ENCODE results near the gene CHST2. TPM values are rescaled to one million over a fixed set of nuclear protein-coding genes. Genes with fewer than 3 reads are reported as not detected.

Gene CHST2
- total RNA-seq, 1 donor from 2014 or later = 1.5 TPM

DNA sequence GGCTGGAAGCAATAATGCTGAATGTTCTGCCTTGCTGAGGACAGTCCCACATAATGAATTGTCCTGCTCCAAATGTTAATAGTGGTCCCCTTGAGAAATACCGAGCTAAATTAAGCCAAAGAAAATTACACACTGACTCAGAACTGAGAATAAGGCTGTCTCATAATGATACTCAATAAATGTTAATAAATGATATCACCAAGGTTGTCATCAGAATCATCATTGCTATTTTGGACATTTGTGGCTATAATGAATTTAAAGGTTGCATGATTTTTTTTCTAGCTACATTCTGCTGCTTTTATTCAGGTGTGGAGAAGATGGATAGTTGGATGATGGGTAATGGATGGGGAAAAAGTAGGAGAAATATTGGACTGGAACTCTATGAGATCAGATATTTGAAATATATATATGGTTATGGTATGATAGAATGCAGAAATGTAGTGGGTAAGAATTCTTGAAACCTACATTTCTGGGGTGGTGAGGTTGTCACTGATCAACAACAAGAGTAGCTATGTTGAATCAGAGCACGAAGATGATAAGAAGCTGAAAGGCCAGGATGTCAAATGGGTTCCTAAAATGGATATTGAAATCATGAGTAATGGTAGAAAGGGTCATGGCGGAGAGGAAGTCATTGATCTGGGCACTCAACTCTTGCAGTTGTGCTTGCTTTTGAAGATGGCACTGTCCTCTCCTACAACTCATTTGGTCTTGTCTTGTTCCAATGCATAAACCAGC, 12.8 kb downstream of the CHST2 start:
- no peak for ATAC-seq

GRCh38 chr3:143134471-143134870, 14.9 kb downstream of the CHST2 start:
- ATAC-seq = no peak

DNA sequence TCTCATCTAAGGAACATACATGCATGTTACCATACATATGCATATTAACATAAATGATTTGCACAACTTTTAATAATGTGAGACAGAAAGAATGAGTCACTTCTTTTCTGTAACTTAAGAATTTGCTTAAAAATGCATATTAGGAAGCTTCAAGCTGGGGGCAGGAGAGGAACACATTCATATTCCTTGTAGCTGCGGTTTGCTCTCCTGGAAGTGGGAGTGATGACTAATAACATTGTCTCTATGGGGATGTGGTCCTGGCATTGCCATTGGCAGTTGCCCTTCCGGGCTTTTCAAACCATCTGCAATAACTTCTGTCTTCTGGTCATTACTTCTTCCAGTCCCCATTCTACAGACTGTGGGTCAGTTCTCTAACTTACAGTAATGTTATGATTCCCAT, 15.6 kb downstream of the CHST2 start:
- ATAC-seq = peak; percentile 47

- no peak for ATAC-seq
These were observed 18.0 kb downstream of the CHST2 start for GRCh38 chr3:143137435-143138036.

- ATAC-seq = no peak
These were observed 19.4 kb downstream of the CHST2 start for GRCh38 chr3:143138953-143139352.

DNA sequence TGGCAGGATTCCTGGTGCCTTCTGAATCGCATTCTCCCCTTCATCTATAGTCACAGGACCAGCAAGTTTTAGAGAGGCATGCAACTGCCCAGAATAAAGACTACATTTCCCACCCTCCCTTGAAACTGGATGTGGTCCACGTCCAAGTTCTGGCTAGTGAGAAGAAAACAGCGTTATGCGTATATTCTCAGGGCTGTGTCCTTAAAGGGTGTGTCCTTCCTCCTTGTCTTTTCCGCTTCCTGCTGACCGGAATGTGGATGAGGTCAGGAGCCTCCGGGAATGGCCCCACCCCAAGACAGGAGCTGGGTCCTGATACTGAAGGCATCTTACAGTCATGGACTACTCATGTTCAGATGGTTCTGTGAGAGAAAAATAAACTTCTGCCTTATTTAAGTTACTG, 20.2 kb downstream of the CHST2 start:
- ATAC-seq = peak; percentile 86

DNA sequence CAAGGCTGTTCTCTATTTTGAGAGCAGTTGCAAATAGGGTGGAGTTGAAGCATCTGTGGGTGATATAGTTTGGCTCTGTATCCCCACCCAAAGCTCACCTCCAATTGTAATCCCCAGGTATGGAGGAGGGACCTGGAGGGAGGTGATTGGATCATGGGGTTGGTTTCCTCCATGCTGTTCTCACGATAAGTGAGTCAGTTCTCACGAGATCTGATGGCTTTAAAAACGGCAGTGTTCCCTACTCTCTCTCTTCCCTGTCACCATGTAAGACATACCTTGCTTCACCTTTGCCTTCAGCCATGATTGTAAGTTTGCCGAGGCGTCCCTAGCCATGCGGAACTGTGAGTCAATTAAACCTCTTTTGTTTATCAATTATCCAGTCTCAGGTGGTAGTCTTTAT, 21.0 kb downstream of the CHST2 start:
- peak; percentile 44 for ATAC-seq

GRCh38 chr3:143142354-143142753, 22.8 kb downstream of the CHST2 start:
- no peak for ATAC-seq

DNA sequence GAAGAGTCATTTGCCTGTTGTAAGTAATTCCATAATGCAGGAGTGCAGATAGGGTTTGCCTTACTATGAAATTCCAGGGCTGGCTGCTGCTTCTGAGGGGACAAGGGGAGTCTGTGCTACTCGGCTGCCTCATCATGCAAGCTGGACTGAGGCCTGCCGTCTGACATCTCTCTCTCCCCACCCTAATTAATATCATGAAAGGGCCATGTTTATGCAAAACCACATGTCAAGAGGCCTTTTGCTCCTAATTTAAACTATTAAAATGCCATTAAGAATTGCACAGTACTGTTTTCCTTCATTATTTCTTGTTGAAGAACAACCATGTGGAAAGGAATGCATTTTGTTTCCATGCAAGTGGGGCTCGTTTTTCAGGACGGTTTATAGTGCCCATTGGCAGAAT, 26.3 kb downstream of the CHST2 start:
- ATAC-seq = no peak

GRCh38 chr3:143146486-143147274, 27.1 kb downstream of the CHST2 start:
- no peak for ATAC-seq

DNA sequence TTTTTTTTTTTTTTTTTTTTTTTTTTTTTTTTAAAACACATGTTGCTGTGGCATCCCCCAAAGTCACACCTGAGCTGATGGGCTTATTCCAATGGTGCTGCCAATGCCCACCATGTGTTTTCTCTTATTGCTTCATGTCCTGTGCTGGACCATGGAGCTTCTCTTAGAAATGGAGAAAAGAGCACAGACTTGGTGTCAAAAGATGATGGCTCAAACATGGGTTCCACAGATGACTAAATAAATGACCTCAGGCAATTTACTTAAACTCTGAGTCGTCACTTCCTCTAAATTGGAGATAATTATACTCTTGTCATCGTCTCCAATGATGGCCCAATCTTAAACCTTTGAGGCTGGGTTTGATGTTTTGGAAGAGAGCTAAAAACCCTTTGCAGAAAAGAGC, 28.1 kb downstream of the CHST2 start:
- no peak for ATAC-seq

- ATAC-seq = no peak
These were observed 30.5 kb downstream of the CHST2 start for GRCh38 chr3:143150071-143150470.

GRCh38 chr3:143151004-143151731, 31.6 kb downstream of the CHST2 start:
- no peak for ATAC-seq

- no peak for ATAC-seq
These were observed 32.5 kb downstream of the CHST2 start for GRCh38 chr3:143152043-143152442.

GRCh38 chr3:143155756-143156155, 36.2 kb downstream of the CHST2 start:
- no peak for ATAC-seq

- peak; percentile 67 for ATAC-seq
These were observed 38.7 kb downstream of the CHST2 start for GRCh38 chr3:143158014-143158988.

DNA sequence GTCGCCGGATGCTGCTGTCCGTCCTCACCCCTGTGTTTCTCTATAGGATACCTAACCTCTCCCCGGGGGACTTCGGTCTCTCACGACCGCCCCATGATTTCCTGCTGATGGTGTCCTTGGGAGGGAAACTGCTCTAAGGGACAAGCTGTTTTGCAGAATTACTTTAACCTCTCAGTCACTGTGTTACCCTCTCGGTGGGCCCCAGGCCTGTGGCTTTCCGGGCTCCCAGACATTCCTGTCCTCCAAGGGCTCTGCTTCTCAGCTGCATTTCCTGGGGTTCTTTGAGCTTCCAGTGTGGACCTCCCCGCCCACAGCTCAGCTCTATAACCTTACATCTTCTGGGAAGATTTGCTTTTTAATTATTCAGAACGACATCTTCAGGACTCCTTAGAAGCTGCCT, 40.9 kb downstream of the CHST2 start:
- no peak for ATAC-seq

DNA sequence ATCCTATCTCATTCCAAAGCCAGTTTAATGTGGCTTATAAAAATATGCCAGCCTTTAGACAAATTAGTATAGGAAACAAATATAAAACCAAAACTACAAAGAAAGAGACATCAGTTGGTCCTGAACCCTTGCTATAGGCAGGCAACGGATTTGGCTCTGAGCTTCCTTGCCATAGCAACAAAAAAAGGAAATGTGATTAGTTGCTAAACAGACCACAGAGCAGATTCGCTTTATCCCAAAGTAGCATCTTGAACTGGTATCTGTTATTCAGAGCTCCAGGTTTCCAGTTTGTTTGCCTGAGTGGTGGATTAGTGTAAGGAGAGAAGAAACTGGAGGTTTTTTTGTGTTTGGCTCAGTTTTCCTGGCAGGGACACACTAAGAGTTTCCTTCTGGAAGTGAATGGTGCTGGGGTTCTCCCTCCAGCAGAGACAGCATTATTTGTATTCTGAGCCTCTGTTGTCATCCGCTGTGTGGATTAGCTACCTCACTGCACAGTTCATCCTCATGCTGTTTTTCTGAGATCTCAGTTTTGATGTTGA, 44.1 kb downstream of the CHST2 start:
- ATAC-seq = no peak

DNA sequence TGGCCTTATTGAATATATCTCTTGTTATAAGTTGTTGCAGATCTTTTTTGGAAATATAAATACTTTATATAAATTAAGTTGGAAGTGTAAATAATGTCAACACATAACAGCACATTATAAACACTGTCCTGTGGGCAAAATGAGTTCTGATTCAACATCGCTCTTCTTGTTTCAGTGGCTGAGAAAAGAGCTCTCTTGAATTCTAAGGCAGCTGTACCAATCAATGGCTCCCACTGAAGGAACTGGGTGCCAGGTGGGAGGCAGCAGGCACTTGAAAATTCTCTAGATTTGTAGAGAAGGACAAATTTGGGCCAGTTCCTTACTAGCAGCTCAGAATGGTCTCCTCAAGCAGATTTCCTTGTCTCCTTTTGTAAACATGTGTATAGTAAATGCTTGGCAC, 45.6 kb downstream of the CHST2 start:
- ATAC-seq = no peak

DNA sequence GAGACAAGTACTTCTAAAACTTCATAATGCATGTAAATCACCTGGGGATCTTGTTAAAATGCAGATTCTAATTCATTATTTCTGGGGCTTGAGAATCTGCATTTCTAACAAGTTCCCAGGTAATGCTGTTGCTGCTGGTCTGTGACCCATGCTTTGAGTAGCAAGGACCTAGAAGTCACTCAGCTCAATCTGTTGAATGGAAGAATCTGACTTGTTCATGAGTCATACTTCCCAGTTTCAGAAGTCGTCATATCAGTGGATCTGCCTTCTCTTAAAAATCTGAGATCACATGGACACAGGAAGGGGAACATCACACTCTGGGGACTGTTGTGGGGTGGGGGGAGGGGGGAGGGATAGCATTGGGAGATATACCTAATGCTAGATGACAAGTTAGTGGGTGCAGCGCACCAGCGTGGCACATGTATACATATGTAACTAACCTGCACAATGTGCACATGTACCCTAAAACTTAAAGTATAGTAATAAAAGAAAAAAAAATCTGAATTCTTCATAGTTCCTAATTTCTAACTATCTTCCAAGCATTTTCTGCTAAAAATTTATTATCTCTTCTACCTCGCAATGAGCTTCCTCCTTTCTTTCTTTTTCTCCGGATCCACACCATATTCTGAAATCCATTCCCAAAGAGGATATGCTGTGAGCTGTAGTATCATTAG, 46.2 kb downstream of the CHST2 start:
- ATAC-seq = peak; percentile 43

DNA sequence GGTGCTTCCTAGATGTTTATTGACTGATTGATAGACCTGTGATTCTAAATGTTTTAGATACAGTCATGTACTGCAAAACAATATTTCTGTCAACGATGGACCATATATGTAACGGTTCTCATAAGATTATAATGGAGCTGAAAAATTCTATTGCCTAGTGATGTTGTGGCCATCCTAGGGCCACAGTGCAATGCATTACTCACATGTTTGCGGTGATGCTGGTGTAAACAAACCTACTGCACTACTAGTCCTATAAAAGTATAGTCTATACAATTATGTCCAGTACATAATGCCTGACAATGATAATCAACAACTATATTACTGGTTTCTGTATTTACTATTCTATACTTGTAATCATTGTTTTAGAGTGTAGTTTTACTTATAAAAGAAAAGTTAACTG, 46.8 kb downstream of the CHST2 start:
- no peak for ATAC-seq
